ENCODE data around the gene NRROS. TPM values are rescaled to one million over a fixed set of nuclear protein-coding genes. Genes with fewer than 3 reads are reported as not detected.

The NRROS gene
- total RNA-seq, 4 donors from 2014 or later = 2.5 to 3.7 TPM; not detected in 2

DNA sequence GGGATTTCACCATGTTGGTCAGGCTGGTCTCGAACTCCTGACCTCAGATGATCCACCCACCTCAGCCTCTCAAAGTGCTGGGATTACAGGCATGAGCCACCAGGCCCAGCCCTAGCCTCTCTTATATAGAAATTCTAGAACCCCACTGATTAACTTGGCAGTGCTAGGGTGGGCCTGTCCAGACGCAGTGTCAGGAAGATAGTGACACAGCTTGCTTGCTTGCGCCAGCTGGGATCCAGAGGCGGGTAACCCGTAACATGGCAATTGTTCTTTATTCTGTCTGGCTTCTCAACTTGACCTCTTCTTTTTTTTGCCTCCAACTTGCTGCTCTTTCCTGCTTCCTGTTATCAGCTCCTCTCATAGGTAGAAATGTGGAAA lies 56.3 kb downstream of the NRROS start:
- Histone ChIP-seq H3K9me3 (no peaks in the 10 kb centered on the region), H3K4me1 (no peaks in the 10 kb centered on the region), H3K27me3 (no peaks in the 10 kb centered on the region), H3K36me3 (no peaks in the 10 kb centered on the region), H3K4me3 (no peak overlapping the region), H3K27ac (no peak overlapping the region)
- in situ Hi-C loops (cut with MboI; ENCODE audit: low pct_ligation_motif_present in 1 of 4, low pct_unique_long_range_greater_than_20kb in 1 of 4, low sequenced_read_pairs in 3 of 4) = no loop called here
- no peak for DNase-seq
- TF ChIP-seq POLR2A (IDR thresholded peaks at IDR 0.05) = no peak
- TF ChIP-seq, protein P1, sequence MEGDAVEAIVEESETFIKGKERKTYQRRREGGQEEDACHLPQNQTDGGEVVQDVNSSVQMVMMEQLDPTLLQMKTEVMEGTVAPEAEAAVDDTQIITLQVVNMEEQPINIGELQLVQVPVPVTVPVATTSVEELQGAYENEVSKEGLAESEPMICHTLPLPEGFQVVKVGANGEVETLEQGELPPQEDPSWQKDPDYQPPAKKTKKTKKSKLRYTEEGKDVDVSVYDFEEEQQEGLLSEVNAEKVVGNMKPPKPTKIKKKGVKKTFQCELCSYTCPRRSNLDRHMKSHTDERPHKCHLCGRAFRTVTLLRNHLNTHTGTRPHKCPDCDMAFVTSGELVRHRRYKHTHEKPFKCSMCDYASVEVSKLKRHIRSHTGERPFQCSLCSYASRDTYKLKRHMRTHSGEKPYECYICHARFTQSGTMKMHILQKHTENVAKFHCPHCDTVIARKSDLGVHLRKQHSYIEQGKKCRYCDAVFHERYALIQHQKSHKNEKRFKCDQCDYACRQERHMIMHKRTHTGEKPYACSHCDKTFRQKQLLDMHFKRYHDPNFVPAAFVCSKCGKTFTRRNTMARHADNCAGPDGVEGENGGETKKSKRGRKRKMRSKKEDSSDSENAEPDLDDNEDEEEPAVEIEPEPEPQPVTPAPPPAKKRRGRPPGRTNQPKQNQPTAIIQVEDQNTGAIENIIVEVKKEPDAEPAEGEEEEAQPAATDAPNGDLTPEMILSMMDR (IDR thresholded peaks at IDR 0.05) = no peak
- TF ChIP-seq POLR2AphosphoS5 (IDR thresholded peaks at IDR 0.05) = no peak
- TF ChIP-seq EP300 (IDR thresholded peaks at IDR 0.05; ENCODE audit: low read depth) = no peak
- WGBS, 2 donors (ENCODE audit: low coverage in 1 of 2) = 88% methylated on average over 5 of the region's 5 CpGs; no CpG with 5 or more reads in 1 of the 2 donors
- intact Hi-C loops (cut with DNase I; ENCODE audit: low total_unique reads) = no loop called here

DNA sequence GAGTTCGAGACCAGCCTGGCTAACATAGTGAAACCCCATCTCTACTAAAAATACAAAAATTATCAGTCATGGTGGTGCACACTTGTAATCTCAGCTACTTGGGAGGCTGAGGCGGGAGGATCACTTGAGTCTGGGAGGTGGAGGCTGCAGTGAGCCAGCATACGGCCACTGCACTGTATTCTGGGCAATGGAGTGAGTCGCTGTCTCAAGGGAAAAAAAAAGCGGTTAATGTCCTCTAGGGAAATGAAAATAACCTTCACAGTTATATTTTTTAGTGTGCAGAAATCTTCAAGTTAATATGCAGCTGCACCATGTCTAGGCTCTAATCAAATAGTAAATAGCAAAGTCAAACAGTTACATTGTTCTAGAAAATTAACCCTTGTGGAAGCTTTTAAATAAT lies 57.8 kb downstream of the NRROS start:
- DNase-seq = no peak
- intact Hi-C loops (cut with DNase I; ENCODE audit: low total_unique reads) = no loop called here
- in situ Hi-C loops (cut with MboI; ENCODE audit: low pct_ligation_motif_present in 1 of 4, low pct_unique_long_range_greater_than_20kb in 1 of 4, low sequenced_read_pairs in 3 of 4) = no loop called here
- no peak overlapping the region for H3K4me3 ChIP-seq
- H3K9me3 ChIP-seq = no peaks in the 10 kb centered on the region
- no peaks in the 10 kb centered on the region for H3K27me3 ChIP-seq
- WGBS, 2 donors (ENCODE audit: low coverage in 1 of 2) = 73 to 81% methylated on average over 5 of the region's 5 CpGs
- no peak overlapping the region for H3K27ac ChIP-seq
- no peaks in the 10 kb centered on the region for H3K36me3 ChIP-seq
- no peaks in the 10 kb centered on the region for H3K4me1 ChIP-seq
- TF ChIP-seq POLR2A (IDR thresholded peaks at IDR 0.05) (no peak), POLR2AphosphoS5 (IDR thresholded peaks at IDR 0.05) (no peak), EP300 (IDR thresholded peaks at IDR 0.05; ENCODE audit: low read depth) (no peak)
- TF ChIP-seq, protein P1 (IDR thresholded peaks at IDR 0.05) = no peak

DNA sequence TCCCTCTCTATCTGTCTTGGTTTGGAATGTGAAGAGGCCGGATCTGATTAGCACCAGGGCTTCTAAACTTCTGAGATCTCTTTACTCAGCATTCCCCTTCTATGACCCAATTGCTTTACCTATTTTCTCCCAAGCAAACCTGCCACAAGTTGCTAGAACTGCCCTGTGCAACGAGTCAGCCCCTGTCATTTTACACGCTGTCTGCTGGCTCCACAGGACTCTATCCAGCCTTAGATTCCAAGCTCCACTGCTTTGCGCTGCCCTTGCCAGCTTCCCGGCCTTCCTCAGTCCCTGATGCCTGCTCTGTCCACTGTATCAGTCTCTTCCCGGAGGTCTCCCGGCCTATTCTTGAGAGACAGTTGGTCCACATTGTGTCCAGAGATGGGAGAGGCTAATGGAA lies 60.3 kb downstream of the NRROS start:
- in situ Hi-C loops (cut with MboI; ENCODE audit: low pct_ligation_motif_present in 1 of 4, low pct_unique_long_range_greater_than_20kb in 1 of 4, low sequenced_read_pairs in 3 of 4) = no loop called here

DNA sequence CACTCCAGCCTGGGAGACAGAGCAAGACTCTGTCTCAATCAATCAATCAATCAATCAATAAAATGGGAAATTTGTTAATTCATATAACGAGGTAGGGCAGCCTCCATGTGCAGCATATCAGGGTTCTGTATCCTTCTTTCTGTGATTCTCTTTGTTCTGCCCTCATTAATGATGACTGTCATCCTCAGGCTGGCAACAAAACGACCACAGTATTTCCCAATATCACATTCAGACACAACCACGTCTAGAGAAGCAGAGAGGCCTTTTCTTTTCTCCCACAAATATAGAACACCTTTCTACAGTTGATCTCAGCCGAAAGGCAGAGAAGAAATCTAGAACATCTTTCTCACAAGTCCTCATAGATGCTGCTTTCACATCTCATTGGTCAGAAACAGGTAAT lies 61.3 kb downstream of the NRROS start:
- intact Hi-C loops (cut with DNase I; ENCODE audit: low total_unique reads) = no loop called here

More for the DNA sequence above, 60.3 kb downstream of the NRROS start:
- no peak overlapping the region for H3K27ac ChIP-seq
- H3K36me3 ChIP-seq = no peaks in the 10 kb centered on the region
- H3K4me1 ChIP-seq = no peaks in the 10 kb centered on the region
- WGBS, 2 donors (ENCODE audit: low coverage in 1 of 2) = 75 to 91% methylated on average over 1 to 7 of the region's 7 CpGs
- no peak for DNase-seq
- H3K27me3 ChIP-seq = no peaks in the 10 kb centered on the region
- no peaks in the 10 kb centered on the region for H3K9me3 ChIP-seq
- intact Hi-C loops (cut with DNase I; ENCODE audit: low total_unique reads) = no loop called here
- no peak overlapping the region for H3K4me3 ChIP-seq
- TF ChIP-seq, protein P1 (IDR thresholded peaks at IDR 0.05) = no peak
- TF ChIP-seq POLR2A (IDR thresholded peaks at IDR 0.05) = no peak
- no peak for TF ChIP-seq EP300 (IDR thresholded peaks at IDR 0.05; ENCODE audit: low read depth)
- TF ChIP-seq POLR2AphosphoS5 (IDR thresholded peaks at IDR 0.05) = no peak

More for the DNA sequence above, 61.3 kb downstream of the NRROS start:
- no peaks in the 10 kb centered on the region for H3K9me3 ChIP-seq
- TF ChIP-seq, protein P1 (IDR thresholded peaks at IDR 0.05) = no peak
- TF ChIP-seq POLR2AphosphoS5 (IDR thresholded peaks at IDR 0.05) (no peak), POLR2A (IDR thresholded peaks at IDR 0.05) (no peak), EP300 (IDR thresholded peaks at IDR 0.05; ENCODE audit: low read depth) (no peak)
- no peak overlapping the region for H3K27ac ChIP-seq
- H3K36me3 ChIP-seq = no peaks in the 10 kb centered on the region
- WGBS, 2 donors (ENCODE audit: low coverage in 1 of 2) = 83 to 94% methylated on average over 3 to 4 of the region's 4 CpGs
- no peaks in the 10 kb centered on the region for H3K4me1 ChIP-seq
- H3K27me3 ChIP-seq = no peaks in the 10 kb centered on the region
- in situ Hi-C loops (cut with MboI; ENCODE audit: low pct_ligation_motif_present in 1 of 4, low pct_unique_long_range_greater_than_20kb in 1 of 4, low sequenced_read_pairs in 3 of 4) = no loop called here
- DNase-seq = no peak
- no peak overlapping the region for H3K4me3 ChIP-seq
